H1 (cell line): ENCODE data around the gene SSBP3. TPM values are rescaled to one million over a fixed set of nuclear protein-coding genes. Genes with fewer than 3 reads are reported as not detected.

Experiments
- CTCF ChIA-PET: fragments of 300-600 bp; sonication (Branson Sonifier 250); formaldehyde crosslinking; loops from one replicate; lab custom pipeline; 2021; ENCODE audit not compliant: partially characterized antibody; lab: Charles Lee
- POLR2A ChIA-PET: fragments of 300-600 bp; sonication (Branson Sonifier 250); formaldehyde crosslinking; loops from one replicate; lab custom pipeline; 2021; ENCODE audit warnings: inconsistent platforms; ENCODE audit not compliant: partially characterized antibody; lab: Charles Lee
- DNase-seq, 2 experiments: peaks; one replicate each; pipeline versions ENCODE4 v3.0.0 to v3.0.0-alpha.2; 2010 to 2022; ENCODE audit warnings: low spot score in 2 of 2, low read depth in 1 of 2, mixed read lengths in 1 of 2
- FAIRE-seq: peaks from 2 replicates; lab custom pipeline; 2011; peaks lifted over from hg19 to GRCh38; lab: Jason Lieb, UNC
- H2AFZ ChIP-seq: 2 replicates; pipeline ENCODE4 v1.8.1; 2012; ENCODE audit warnings: low read length, inconsistent platforms
- H2AK5ac ChIP-seq: 2 replicates; pipeline ENCODE4 v1.6.1; 2013; ENCODE audit warnings: low read depth, low read length
- H2BK120ac ChIP-seq: replicated peaks from 2 replicates; pipeline ENCODE3; 2013; ENCODE audit warnings: low read depth, low read length, inconsistent platforms
- H2BK12ac ChIP-seq: 2 replicates; pipeline ENCODE4 v1.6.1; 2013; ENCODE audit warnings: low read depth, low read length
- H2BK15ac ChIP-seq: 2 replicates; pipeline ENCODE4 v1.6.1; 2013; ENCODE audit warnings: low read length
- H2BK20ac ChIP-seq: 2 replicates; pipeline ENCODE4 v1.6.1; 2013; ENCODE audit warnings: low read length
- H2BK5ac ChIP-seq: 2 replicates; pipeline ENCODE4 v1.6.1; 2013; ENCODE audit warnings: low read depth, low read length
- H3K14ac ChIP-seq: 2 replicates; pipeline ENCODE4 v1.6.1; 2013; ENCODE audit warnings: inconsistent platforms; ENCODE audit not compliant: insufficient read length
- H3K18ac ChIP-seq: 2 replicates; pipeline ENCODE4 v1.6.1; 2013; ENCODE audit warnings: low read length; ENCODE audit errors: extremely low read depth
- H3K23ac ChIP-seq: 2 replicates; pipeline ENCODE4 v1.6.1; 2013; ENCODE audit warnings: inconsistent platforms; ENCODE audit not compliant: insufficient read length
- H3K23me2 ChIP-seq: 2 replicates; pipeline ENCODE4 v1.6.1; 2013; ENCODE audit warnings: low read depth, low read length
- H3K27ac ChIP-seq: 2 replicates; pipeline ENCODE4 v1.6.1; 2011; ENCODE audit warnings: low read depth, low read length, inconsistent platforms
- H3K27me3 ChIP-seq, 4 experiments: replicated peaks in 1 of 4; 1 replicate in 1 of 4; 2 replicates in 3 of 4; pipeline versions ENCODE4 v1.6.1 to v1.8.1; 2011 to 2013; ENCODE audit warnings: low read length in 3 of 4, mild to moderate bottlenecking in 3 of 4, inconsistent platforms in 2 of 4, mixed read lengths in 2 of 4, moderate library complexity in 1 of 4; ENCODE audit not compliant: control insufficient read depth in 3 of 4, insufficient read depth in 3 of 4; ENCODE audit errors: extremely low read depth in 1 of 4
- H3K36me3 ChIP-seq, 4 experiments: 2 replicates each; pipeline versions ENCODE4 v1.6.1 to v1.8.1; 2011 to 2013; ENCODE audit warnings: mild to moderate bottlenecking in 4 of 4, low read length in 3 of 4, moderate library complexity in 2 of 4, control low read depth in 1 of 4, inconsistent platforms in 1 of 4; ENCODE audit not compliant: insufficient read depth in 4 of 4, control insufficient read depth in 2 of 4
- H3K4ac ChIP-seq: replicated peaks from 2 replicates; pipeline ENCODE3; 2013; ENCODE audit warnings: low read length, low read depth, mixed read lengths, inconsistent platforms; ENCODE audit not compliant: insufficient read length
- H3K4me1 ChIP-seq, 4 experiments: replicated peaks in 1 of 4; 1 replicate in 1 of 4; 2 replicates in 3 of 4; pipeline versions ENCODE4 v1.6.1 to v1.8.1; 2011 to 2013; ENCODE audit warnings: low read length in 3 of 4, inconsistent platforms in 2 of 4, mixed read lengths in 1 of 4; ENCODE audit not compliant: insufficient read depth in 4 of 4, control insufficient read depth in 3 of 4
- H3K4me2 ChIP-seq, 2 experiments: 2 replicates each; pipeline versions ENCODE4 v1.6.1 to v1.8.1; 2011 to 2013; ENCODE audit warnings: low read depth in 2 of 2, low read length in 2 of 2, control low read depth in 1 of 2, inconsistent platforms in 1 of 2, mild to moderate bottlenecking in 1 of 2; ENCODE audit not compliant: insufficient read depth in 1 of 2
- H3K4me3 ChIP-seq, 4 experiments: fragments of 200-600, 300-600 bp in 1 of 4; sonication (generic), shearing (Covaris generic), sonication (Bioruptor Twin) in 1 of 4; 2 replicates each; pipeline versions ENCODE4 v1.5.1 to v1.8.1; 2011 to 2016; ENCODE audit warnings: low read length in 4 of 4, low read depth in 3 of 4, control low read depth in 2 of 4, inconsistent platforms in 2 of 4, mild to moderate bottlenecking in 2 of 4, mixed read lengths in 1 of 4, moderate library complexity in 1 of 4; ENCODE audit not compliant: insufficient read depth in 2 of 4; ENCODE audit errors: extremely low read depth in 1 of 4
- H3K56ac ChIP-seq: replicated peaks from 2 replicates; pipeline ENCODE3; 2013; ENCODE audit warnings: low read depth, mild to moderate bottlenecking, mixed read lengths, low read length, inconsistent platforms; ENCODE audit not compliant: insufficient read length
- H3K79me1 ChIP-seq: 2 replicates; pipeline ENCODE4 v1.6.1; 2013; ENCODE audit warnings: low read depth, low read length, control low read depth
- H3K79me2 ChIP-seq, 2 experiments: 2 replicates each; pipeline versions ENCODE4 v1.6.1 to v1.8.1; 2012 to 2013; ENCODE audit warnings: low read length in 2 of 2, mild to moderate bottlenecking in 2 of 2, inconsistent platforms in 1 of 2; ENCODE audit not compliant: insufficient read depth in 2 of 2, control insufficient read depth in 1 of 2
- H3K9ac ChIP-seq, 4 experiments: replicated peaks in 1 of 4; 1 replicate in 1 of 4; 2 replicates in 3 of 4; pipeline versions ENCODE4 v1.6.1 to v1.8.1; 2011 to 2013; ENCODE audit warnings: low read depth in 3 of 4, low read length in 3 of 4, control low read depth in 2 of 4, mild to moderate bottlenecking in 2 of 4, moderate library complexity in 2 of 4, inconsistent platforms in 1 of 4; ENCODE audit errors: extremely low read depth in 1 of 4
- H3K9me3 ChIP-seq, 2 experiments: 2 replicates each; pipeline versions ENCODE4 v1.6.1 to v1.8.1; 2012 to 2013; ENCODE audit warnings: mild to moderate bottlenecking in 2 of 2, moderate library complexity in 2 of 2, control low read depth in 1 of 2, inconsistent platforms in 1 of 2, low read depth in 1 of 2, low read length in 1 of 2, mixed read lengths in 1 of 2; ENCODE audit not compliant: insufficient read depth in 2 of 2
- H4K20me1 ChIP-seq, 2 experiments: replicated peaks in 1 of 2; 2 replicates each; pipeline versions ENCODE3 to v1.8.1; 2011 to 2013; ENCODE audit warnings: inconsistent platforms in 2 of 2, low read length in 2 of 2, mild to moderate bottlenecking in 1 of 2; ENCODE audit not compliant: insufficient read depth in 2 of 2, control insufficient read depth in 1 of 2
- H4K5ac ChIP-seq: 2 replicates; pipeline ENCODE4 v1.6.1; 2013; ENCODE audit warnings: low read length, low read depth, mixed read lengths, inconsistent platforms; ENCODE audit not compliant: insufficient read length
- H4K8ac ChIP-seq: 2 replicates; pipeline ENCODE4 v1.8.0; 2013; ENCODE audit warnings: mild to moderate bottlenecking, moderate library complexity, low read length, inconsistent platforms; ENCODE audit not compliant: insufficient read depth; ENCODE audit errors: extremely low read depth
- H4K91ac ChIP-seq: replicated peaks from 2 replicates; pipeline ENCODE3; 2013; ENCODE audit warnings: low read length, mixed read lengths, inconsistent platforms; ENCODE audit not compliant: insufficient read length
- ATF3 ChIP-seq: IDR thresholded peaks from 2 replicates; pipeline ENCODE4 v1.6.1; 2011; ENCODE audit warnings: low read depth, mild to moderate bottlenecking, low read length; ENCODE audit not compliant: insufficient read depth
- CEBPB ChIP-seq: IDR thresholded peaks from 2 replicates; pipeline ENCODE4 v1.6.1; 2012; ENCODE audit warnings: low read depth, low read length
- CHD2 ChIP-seq: IDR thresholded peaks from 2 replicates; pipeline ENCODE4 v1.6.1; 2012; ENCODE audit warnings: low read length, improper control_type of control experiment
- EZH2 ChIP-seq: fragments of 200-600 bp; sonication (generic); IDR thresholded peaks from 2 replicates; pipeline ENCODE4 v1.7.1; 2012; ENCODE audit warnings: low read depth, mild to moderate bottlenecking, moderate library complexity, low read length, inconsistent platforms; ENCODE audit not compliant: severe bottlenecking
- GTF2F1 ChIP-seq: IDR thresholded peaks from 2 replicates; pipeline ENCODE4 v1.6.1; 2012; ENCODE audit warnings: low read depth, low read length, improper control_type of control experiment, borderline replicate concordance
- RAD21 ChIP-seq, 2 experiments: IDR thresholded peaks in 1 of 2; conservative IDR thresholded peaks in 1 of 2; 2 replicates each; pipeline ENCODE4 v1.6.1; 2011; ENCODE audit warnings: low read depth in 2 of 2, low read length in 2 of 2, improper control_type of control experiment in 1 of 2, inconsistent platforms in 1 of 2, mild to moderate bottlenecking in 1 of 2, moderate library complexity in 1 of 2
- RFX5 ChIP-seq: IDR thresholded peaks from 2 replicates; pipeline ENCODE4 v1.6.1; 2011; ENCODE audit warnings: low read depth, low read length, improper control_type of control experiment, borderline replicate concordance
- SIN3A ChIP-seq, 2 experiments: IDR thresholded peaks in 1 of 2; conservative IDR thresholded peaks in 1 of 2; 2 replicates each; pipeline ENCODE4 v1.6.1; 2011 to 2012; ENCODE audit warnings: low read length in 2 of 2, improper control_type of control experiment in 1 of 2, low read depth in 1 of 2, mild to moderate bottlenecking in 1 of 2
- SRF ChIP-seq: IDR thresholded peaks from 2 replicates; pipeline ENCODE4 v1.6.1; 2011; ENCODE audit warnings: mild to moderate bottlenecking, low read depth, low read length, moderate library complexity
- SUZ12 ChIP-seq: fragments of 200-600 bp; sonication (generic); IDR thresholded peaks from 2 replicates; pipeline ENCODE4 v1.6.1; 2012; ENCODE audit warnings: mild to moderate bottlenecking, inconsistent platforms, low read length, moderate library complexity, mixed read lengths
- TAF7 ChIP-seq: optimal IDR thresholded peaks from 2 replicates; pipeline ENCODE3; 2011; ENCODE audit warnings: low read depth, mild to moderate bottlenecking, inconsistent platforms, low read length, moderate library complexity, borderline replicate concordance
- ZNF274 ChIP-seq: IDR thresholded peaks from 2 replicates; pipeline ENCODE4 v1.7.0; 2012; ENCODE audit warnings: low read length, borderline replicate concordance; ENCODE audit errors: extremely low read depth
- WGBS, 2 experiments: shearing (Covaris generic) in 1 of 2; methylation state at CpG; one replicate each; pipeline versions ENCODE4 v1.1.6 to v1.1.7; 2013 to 2015; ENCODE audit warnings: low lambda C conversion rate in 2 of 2, mixed read lengths in 2 of 2, inconsistent platforms in 1 of 2, low coverage in 1 of 2, missing lambda C conversion rate in 1 of 2; ENCODE audit not compliant: insufficient replicate concordance in 2 of 2, insufficient coverage in 1 of 2, insufficient read length in 1 of 2; ENCODE audit errors: extremely low coverage in 1 of 2, missing lambda C conversion rate in 1 of 2; 5-methylcytosine and 5-hydroxymethylcytosine counted together
- polyA plus RNA-seq, 7 experiments: library from polyadenylated mRNA; depleted of rRNA in 3 of 7; stranded (reverse) in 5 of 7; unstranded in 2 of 7; fragments of >200 nt in 5 of 7; fragments of 200-250 nt in 2 of 7; gene quantifications; 1 replicate in 5 of 7; 2 replicates in 1 of 7; 4 replicates in 1 of 7; pipeline versions ENCODE4 v1.2.1 to v1.2.3, GENCODE V29; 2011 to 2013; ENCODE audit warnings: missing spikeins in 2 of 7, mixed read lengths in 2 of 7
- total RNA-seq: library from RNA; stranded (reverse); fragmentation: NEBNext Ultra II Directional; extraction: Animal tissue kit (Norgen Biotek cat#: 25700); gene quantifications from 2 replicates; pipeline ENCODE4 v1.2.1, GENCODE V29; 2021

SSBP3 gene
- total and polyA plus RNA-seq, 2 of the 8 experiments (the other 6 are each of a cell fraction or from before 2014, with no cell fraction given): 99.7 to 133 TPM

GRCh38 chr1:54255026-54255702 lies 151.0 kb downstream of the SSBP3 start:
- ChIA-PET POLR2A (no interaction called here), CTCF (interaction anchor here (0.7 to 1.3 kb wide), 7 partner anchors 12 to 84 kb away, joined by 3 to 4 read pairs (median 3); no protein-coding TSS in a partner anchor)
- Histone ChIP-seq H2BK20ac (no peak overlapping the region), H3K56ac (no peak overlapping the region), H4K20me1 (peaks cover 4 to 10% of the 10 kb centered on the region in 2 experiments), H3K4ac (no peak overlapping the region), H3K18ac (no peak overlapping the region), H3K27ac (no peak overlapping the region), H2AFZ (no peak overlapping the region), H3K23me2 (no peaks in the 10 kb centered on the region), H2BK5ac (no peak overlapping the region), H3K4me3 (no peak overlapping the region), H3K79me1 (peaks cover 8% of the 10 kb centered on the region), H3K9ac (no peak overlapping the region), H3K9me3 (no peaks in the 10 kb centered on the region), H2BK120ac (no peak overlapping the region), H3K4me2 (no peak overlapping the region), H2AK5ac (no peak overlapping the region), H3K4me1 (peaks cover 3 to 13% (median 4%) of the 10 kb centered on the region in 4 experiments), H2BK15ac (no peak overlapping the region), H4K91ac (no peak overlapping the region), H2BK12ac (no peak overlapping the region), H4K5ac (no peak overlapping the region), H3K36me3 (no peaks in the 10 kb centered on the region; a peak in 3 of 8 replicates), H3K14ac (no peak overlapping the region), H3K27me3 (no peaks in the 10 kb centered on the region), H3K79me2 (peaks cover 0 to 6% of the 10 kb centered on the region in 2 experiments; a peak in 1 of 4 replicates), H3K23ac (no peak overlapping the region), H4K8ac (no peak overlapping the region)
- FAIRE-seq (no peak), DNase-seq (no peak)
- 84% methylated on average over 7 of the region's 9 CpGs; no CpG with 5 or more reads in 1 of the 2 experiments for WGBS, 2 experiments
- no peak for TF ChIP-seq RAD21 (IDR thresholded peaks at IDR 0.05 in 1 of 2, conservative IDR thresholded peaks at IDR 0.05 in 1 of 2; ENCODE audit: low read depth in 2 of 2, low read length in 2 of 2)
- TF ChIP-seq EZH2: no peak
- no peak for TF ChIP-seq SIN3A (conservative IDR thresholded peaks at IDR 0.05 in 1 of 2, IDR thresholded peaks at IDR 0.05 in 1 of 2; ENCODE audit: low read depth in 1 of 2, low read length in 2 of 2)
- no peak for TF ChIP-seq ZNF274
- TF ChIP-seq CHD2: no peak
- TF ChIP-seq TAF7: no peak
- TF ChIP-seq CEBPB: no peak
- no peak for TF ChIP-seq ATF3
- TF ChIP-seq SRF: no peak
- no peak for TF ChIP-seq SUZ12
- no peak for TF ChIP-seq RFX5
- no peak for TF ChIP-seq GTF2F1
